HL-60/S4 treated with retinoic acid at 250 ng/mL for 4 days and 3 days (cell line): ENCODE data around the gene SORD.
"Not testable (repeated sequence)": the region's sequence is repeated elsewhere in the genome, so short reads cannot be mapped to it uniquely, and the experiment has no call there.

Source experiments
- in situ Hi-C: fragments of 300-500 bp; cut with MboI; formaldehyde crosslinking; loops from 2 replicates; pipeline ENCODE4 v1.7.0; 2022; ENCODE audit warnings: low sequenced_read_pairs

The SORD gene

GRCh38 chr15:45022871-45023658 is at the start of gene SORD:
SORD (plus strand) TSS chr15:45023195; CDS start chr15:45023284, 89 bp downstream.
- in situ Hi-C loops: loop anchor here (10.0 kb wide), 1 partner anchor 158 kb away; no protein-coding TSS in a partner anchor

- in situ Hi-C loops: not testable (repeated sequence)
Measured at GRCh38 chr15:44976183-44976582, 46.8 kb upstream of the SORD start.

DNA sequence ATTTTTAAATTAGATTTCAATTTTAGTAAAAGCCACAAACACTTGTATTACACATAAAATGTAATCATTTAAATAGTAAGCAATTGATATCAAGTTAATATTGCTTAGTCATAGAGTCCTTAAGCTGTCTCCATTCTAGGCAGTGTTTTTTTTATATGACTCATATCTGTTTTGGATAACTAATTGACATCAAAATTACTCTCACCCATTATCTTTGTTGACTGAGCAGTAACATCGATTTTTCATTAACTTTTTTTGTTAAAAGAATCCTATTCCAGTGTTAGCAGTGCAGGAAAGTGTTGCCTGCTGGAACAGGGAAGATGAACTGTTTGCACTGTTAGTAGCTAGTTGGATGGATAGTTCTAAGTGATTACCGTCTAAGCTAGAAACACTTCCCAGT is 45.2 kb upstream of the SORD start:
- in situ Hi-C loops: not testable (repeated sequence)

DNA sequence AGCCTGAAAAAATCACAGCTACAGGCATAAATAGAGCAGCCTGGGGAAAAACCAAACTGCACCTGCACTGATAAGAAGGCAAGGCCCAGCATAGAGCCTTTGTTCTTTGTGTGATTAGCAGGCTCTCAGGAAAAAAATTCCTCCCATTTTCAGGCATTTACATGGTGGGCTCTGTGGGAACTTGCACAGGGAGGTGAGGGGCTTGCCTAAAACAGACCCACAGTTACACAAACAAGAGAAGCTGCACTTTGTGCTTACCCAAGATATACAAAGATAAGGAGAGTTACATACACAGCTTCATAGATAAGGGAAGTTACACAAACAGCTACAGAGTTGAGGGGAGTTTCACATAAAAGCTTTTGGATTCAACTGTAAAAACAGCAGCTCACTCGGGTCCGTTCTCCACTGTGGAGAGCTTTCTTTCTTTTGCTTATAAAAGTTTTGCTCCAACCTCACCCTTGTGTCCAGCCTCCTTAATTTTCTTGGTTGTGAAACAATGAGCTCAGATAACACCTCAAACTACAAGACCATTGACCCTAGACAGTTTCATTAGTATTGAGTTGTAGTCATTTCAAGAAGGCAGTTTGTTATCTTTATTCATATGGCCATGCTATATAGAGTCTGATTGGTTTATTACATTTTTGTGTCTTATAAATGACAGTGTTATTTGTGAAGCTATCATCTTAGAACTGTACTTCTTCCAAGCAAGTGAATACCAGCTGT is 43.2 kb upstream of the SORD start:
- in situ Hi-C loops: not testable (repeated sequence)

DNA sequence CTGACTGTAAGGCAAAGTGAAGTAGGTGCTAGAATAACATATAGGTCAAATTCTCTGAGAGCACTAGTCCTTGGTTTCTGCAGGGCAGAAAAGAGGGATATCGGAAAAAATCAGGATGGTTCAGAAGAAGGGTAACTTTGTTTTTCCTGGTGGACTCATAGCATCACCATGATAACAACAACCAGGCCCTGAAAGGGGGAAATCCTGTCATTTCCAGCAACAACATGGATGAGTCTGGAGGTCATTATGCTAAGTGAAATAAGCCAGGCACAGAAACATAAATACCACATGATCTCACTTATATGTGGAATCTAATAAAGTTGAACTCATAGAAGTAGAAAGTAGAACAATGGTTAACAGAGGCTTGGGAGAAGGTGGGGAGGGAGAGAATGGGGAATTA is 38.9 kb upstream of the SORD start:
- in situ Hi-C loops: not testable (repeated sequence)

DNA sequence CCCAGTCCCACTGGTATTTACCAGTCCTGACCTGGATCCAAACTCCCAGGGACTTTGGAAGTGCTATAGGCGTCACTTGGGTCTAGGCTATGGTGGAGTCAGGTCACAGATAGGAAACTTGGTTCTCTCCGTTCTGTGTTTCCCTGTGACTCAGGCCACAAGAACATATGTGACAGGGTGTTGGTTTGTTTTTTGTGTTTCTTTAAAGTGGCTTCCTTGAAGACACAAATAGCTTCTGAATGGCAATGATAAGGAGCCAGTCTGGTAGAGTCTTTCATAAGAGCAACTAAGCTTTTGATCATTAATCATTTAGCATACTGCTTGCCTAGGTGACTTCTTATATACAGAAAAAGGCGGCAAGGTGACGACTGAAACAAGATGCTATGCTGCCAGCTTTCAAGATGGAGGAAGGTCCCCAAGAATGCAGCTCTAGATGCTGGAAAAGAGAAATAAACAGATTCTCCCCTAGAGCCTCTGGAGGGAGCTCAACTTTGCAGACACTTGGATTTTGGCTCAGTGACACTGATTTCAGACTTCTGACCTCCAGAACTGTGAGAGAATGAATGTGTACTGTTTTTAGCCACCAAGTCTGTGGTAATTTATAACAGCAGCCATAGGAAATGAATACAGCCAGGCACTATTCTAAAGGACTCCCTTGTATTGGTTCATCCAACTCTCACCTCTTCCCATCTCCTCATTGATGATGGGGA is 36.5 kb upstream of the SORD start:
- in situ Hi-C loops: not testable (repeated sequence)

DNA sequence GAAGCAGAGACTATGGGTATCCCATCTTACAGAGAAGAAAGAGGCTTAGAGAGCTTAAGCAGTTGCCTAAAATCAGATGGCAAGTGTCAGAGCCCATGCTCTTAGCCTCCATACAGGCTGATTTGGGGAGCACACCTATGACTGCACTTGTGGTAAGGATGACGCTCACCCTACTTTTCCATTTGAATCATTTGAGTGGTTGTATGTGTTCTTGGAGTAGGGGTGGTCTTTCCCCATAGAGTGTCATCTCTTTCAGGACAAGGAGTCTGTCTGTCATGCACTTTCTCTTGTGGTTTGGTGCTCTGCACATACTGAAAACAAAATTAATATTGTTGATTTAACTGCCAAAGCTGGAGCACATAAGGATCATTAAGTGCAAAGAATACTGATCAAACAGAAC is 35.3 kb upstream of the SORD start:
- in situ Hi-C loops: not testable (repeated sequence)

- in situ Hi-C loops: not testable (repeated sequence)
Measured at GRCh38 chr15:44988184-44988869, 34.7 kb upstream of the SORD start.

DNA sequence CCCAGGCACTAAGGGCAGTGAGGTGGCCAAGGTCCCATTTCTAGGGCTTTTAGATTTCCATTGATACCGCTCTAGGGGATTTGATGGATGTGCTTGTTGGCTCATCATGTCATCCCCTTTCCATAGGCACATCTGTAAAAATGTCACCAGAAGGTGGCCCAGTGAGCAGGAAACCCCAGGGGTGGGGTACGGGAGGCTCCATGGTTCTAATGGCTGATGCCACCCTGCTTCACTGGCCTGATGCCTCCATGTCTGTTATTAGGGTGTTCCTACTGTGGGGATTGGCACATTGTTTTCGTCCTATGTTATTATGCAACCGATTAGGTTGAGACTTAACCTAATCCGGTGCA is 34.1 kb upstream of the SORD start:
- in situ Hi-C loops: not testable (repeated sequence)

DNA sequence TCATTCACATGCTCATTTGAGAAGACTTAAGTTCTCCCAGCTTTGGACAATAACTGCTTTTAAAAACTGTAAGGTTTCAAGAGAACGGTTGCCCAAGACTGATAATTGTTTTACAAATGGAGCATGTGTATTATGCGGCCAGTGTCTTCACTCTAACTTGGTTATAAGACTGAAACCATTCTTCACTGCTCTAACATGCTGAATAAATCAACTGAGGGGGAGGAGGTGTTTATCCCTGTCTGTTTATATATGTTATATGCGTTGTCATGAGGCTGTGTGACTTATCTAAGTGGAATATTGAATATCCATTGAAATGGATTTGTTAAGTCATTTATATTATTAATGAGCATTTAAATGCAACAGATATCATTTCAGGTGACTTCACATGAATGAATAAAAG is 25.4 kb upstream of the SORD start:
- in situ Hi-C loops: not testable (repeated sequence)

GRCh38 chr15:44999105-44999504 is 23.9 kb upstream of the SORD start:
- in situ Hi-C loops: no loop called here

GRCh38 chr15:45001180-45001579 is 21.8 kb upstream of the SORD start:
- in situ Hi-C loops: not testable (repeated sequence)

GRCh38 chr15:45003731-45004410 is 19.1 kb upstream of the SORD start:
- in situ Hi-C loops: not testable (repeated sequence)

- in situ Hi-C loops: not testable (repeated sequence)
Measured at GRCh38 chr15:45004590-45005175, 18.3 kb upstream of the SORD start.

- in situ Hi-C loops: no loop called here
Measured at GRCh38 chr15:45009046-45009445, 13.9 kb upstream of the SORD start.

DNA sequence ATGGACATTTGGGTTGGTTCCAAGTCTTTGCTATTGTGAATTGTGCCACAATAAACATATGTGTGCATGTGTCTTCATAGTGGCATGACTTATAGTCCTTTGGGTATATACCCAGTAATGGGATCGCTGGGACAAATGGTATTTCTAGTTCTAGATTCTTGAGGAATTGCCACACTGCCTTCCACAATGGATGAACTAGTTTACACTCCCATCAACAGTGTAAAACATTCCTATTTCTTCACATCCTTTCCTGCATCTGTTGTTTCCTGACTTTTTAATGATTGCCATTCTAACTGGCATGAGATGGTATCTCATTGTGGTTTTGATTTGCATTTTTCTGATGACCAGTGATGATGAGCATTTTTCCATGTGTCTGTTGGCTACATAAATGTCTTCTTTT is 7.9 kb upstream of the SORD start:
- in situ Hi-C loops: not testable (repeated sequence)

GRCh38 chr15:45020222-45020900 is 2.6 kb upstream of the SORD start:
- in situ Hi-C loops: loop anchor here (10.0 kb wide), 1 partner anchor 156 kb away; no protein-coding TSS in a partner anchor

DNA sequence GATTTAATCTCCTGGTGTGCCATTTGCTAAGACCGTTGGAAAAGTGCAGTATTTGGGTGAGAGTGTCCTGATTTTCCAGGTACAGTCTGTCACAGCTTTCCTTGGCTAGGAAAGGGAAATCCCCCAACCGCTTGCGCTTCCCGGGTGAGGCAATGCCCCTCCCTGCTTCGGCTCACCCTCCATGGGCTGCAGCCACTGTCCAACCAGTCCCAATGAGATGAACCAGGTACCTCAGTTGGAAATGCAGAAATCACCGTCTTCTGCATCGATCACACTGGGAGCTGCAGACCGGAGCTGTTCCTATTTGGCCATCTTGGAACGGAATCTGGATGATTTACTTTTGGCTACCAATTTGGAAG is 2.1 kb upstream of the SORD start:
- in situ Hi-C loops: loop anchor here (10.0 kb wide), 1 partner anchor 156 kb away; no protein-coding TSS in a partner anchor

DNA sequence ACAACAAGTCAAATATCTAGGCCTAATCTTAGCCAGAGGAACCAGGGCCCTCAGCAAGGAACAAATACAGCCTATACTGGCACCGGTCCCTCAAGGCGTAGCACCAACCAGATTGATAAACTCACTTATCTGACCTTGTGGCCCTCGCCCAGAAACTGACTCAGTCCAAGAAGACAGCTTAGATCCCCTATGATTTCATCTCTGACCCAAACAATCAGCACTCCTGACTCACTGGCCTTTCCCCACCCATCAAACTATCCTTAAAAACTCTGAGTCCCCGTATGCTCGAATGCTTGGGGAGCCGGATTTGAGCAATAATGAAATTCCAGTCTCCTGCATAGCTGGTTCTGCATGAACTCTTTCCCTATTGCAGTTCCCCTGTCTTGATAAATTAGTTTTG is 1.6 kb upstream of the SORD start:
- in situ Hi-C loops: loop anchor here (10.0 kb wide), 1 partner anchor 157 kb away; no protein-coding TSS in a partner anchor
